Astrocyte (in vitro differentiated cells and primary cell): ENCODE measurements around the gene MTURN. TPM values are rescaled to one million over a fixed set of nuclear protein-coding genes. Genes with fewer than 3 reads are reported as not detected.

Experiments used
- DNase-seq: peaks from one replicate; pipeline ENCODE4 v3.0.0-alpha.2; 2010; ENCODE audit warnings: low read depth
- FAIRE-seq: peaks from 2 replicates; lab custom pipeline; 2011; peaks lifted over from hg19 to GRCh38; lab: Jason Lieb, UNC
- H2AFZ ChIP-seq: 2 replicates; pipeline ENCODE4 v1.6.0; 2012; ENCODE audit warnings: low read depth, low read length, inconsistent platforms
- H3K27ac ChIP-seq: 2 replicates; pipeline ENCODE4 v1.5.1; 2011; ENCODE audit warnings: low read depth, low read length, inconsistent platforms
- H3K27me3 ChIP-seq: 2 replicates; pipeline ENCODE4 v1.6.0; 2011; ENCODE audit warnings: low read length, inconsistent platforms; ENCODE audit not compliant: insufficient read depth
- H3K36me3 ChIP-seq: 2 replicates; pipeline ENCODE4 v1.5.1; 2011; ENCODE audit warnings: low read length, inconsistent platforms; ENCODE audit not compliant: insufficient read depth
- H3K4me1 ChIP-seq: 2 replicates; pipeline ENCODE4 v1.5.1; 2011; ENCODE audit warnings: low read length, inconsistent platforms; ENCODE audit not compliant: insufficient read depth
- H3K4me2 ChIP-seq: 2 replicates; pipeline ENCODE4 v1.6.0; 2012; ENCODE audit warnings: low read length, inconsistent platforms
- H3K4me3 ChIP-seq: 2 replicates; pipeline ENCODE4 v1.5.1; 2011; ENCODE audit warnings: low read depth, mild to moderate bottlenecking, low read length, inconsistent platforms; ENCODE audit not compliant: insufficient read depth
- H3K79me2 ChIP-seq: 2 replicates; pipeline ENCODE4 v1.6.0; 2012; ENCODE audit warnings: mild to moderate bottlenecking, low read length, inconsistent platforms; ENCODE audit not compliant: insufficient read depth
- H3K9ac ChIP-seq: 2 replicates; pipeline ENCODE4 v1.6.0; 2012; ENCODE audit warnings: mild to moderate bottlenecking, low read length, inconsistent platforms
- H3K9me3 ChIP-seq: 2 replicates; pipeline ENCODE4 v1.5.1; 2012; ENCODE audit warnings: low read depth, mild to moderate bottlenecking, low read length, inconsistent platforms; ENCODE audit not compliant: insufficient read depth
- H4K20me1 ChIP-seq: 2 replicates; pipeline ENCODE4 v1.6.0; 2012; ENCODE audit warnings: low read length, inconsistent platforms; ENCODE audit not compliant: insufficient read depth
- H3K27ac Mint-ChIP-seq: one replicate; pipeline ENCODE4 v1.8.0; 2021; ENCODE audit warnings: mild to moderate bottlenecking, mixed read lengths; ENCODE audit not compliant: unreplicated experiment
- H3K27me3 Mint-ChIP-seq: one replicate; pipeline ENCODE4 v1.8.0; 2021; ENCODE audit warnings: low read depth, mixed read lengths; ENCODE audit not compliant: unreplicated experiment
- H3K36me3 Mint-ChIP-seq: one replicate; pipeline ENCODE4 v1.8.0; 2021; ENCODE audit warnings: low read depth, mixed read lengths; ENCODE audit not compliant: unreplicated experiment
- H3K4me1 Mint-ChIP-seq: one replicate; pipeline ENCODE4 v1.8.0; 2021; ENCODE audit warnings: low read depth, mixed read lengths; ENCODE audit not compliant: unreplicated experiment
- H3K4me3 Mint-ChIP-seq: one replicate; pipeline ENCODE4 v1.8.0; 2021; ENCODE audit warnings: mild to moderate bottlenecking, moderate library complexity, mixed read lengths; ENCODE audit not compliant: unreplicated experiment
- H3K9me3 Mint-ChIP-seq: one replicate; pipeline ENCODE4 v1.8.0; 2021; ENCODE audit warnings: mild to moderate bottlenecking, mixed read lengths; ENCODE audit not compliant: unreplicated experiment
- CTCF ChIP-seq: IDR thresholded peaks from 2 replicates; pipeline ENCODE4 v1.5.1; 2011; ENCODE audit warnings: low read depth, mild to moderate bottlenecking, inconsistent platforms, low read length, moderate library complexity; ENCODE audit not compliant: insufficient read depth
- EZH2 ChIP-seq: IDR thresholded peaks from 2 replicates; pipeline ENCODE4 v1.6.1; 2012; ENCODE audit warnings: mild to moderate bottlenecking, low read length, inconsistent platforms; ENCODE audit not compliant: insufficient read depth
- total RNA-seq: library from RNA; stranded (reverse); gene quantifications from 2 replicates; pipeline ENCODE4 v1.2.1, GENCODE V29; 2021

The MTURN gene
- total RNA-seq, 1 donor from 2014 or later = 9.3 TPM

- no peaks in the 10 kb centered on the region for H3K9me3 ChIP-seq
- H3K4me1 ChIP-seq = peaks cover 6% of the 10 kb centered on the region
- H3K27ac Mint-ChIP-seq = no peak overlapping the region
- no peaks in the 10 kb centered on the region for H3K27me3 ChIP-seq
- no peaks in the 10 kb centered on the region for H3K36me3 ChIP-seq
- H2AFZ ChIP-seq = no peak overlapping the region
- no peak overlapping the region for H3K27ac ChIP-seq
- H3K4me1 Mint-ChIP-seq = peaks cover 22% of the 10 kb centered on the region
- FAIRE-seq (no peak), DNase-seq (no peak)
- no peaks in the 10 kb centered on the region for H3K27me3 Mint-ChIP-seq
- TF ChIP-seq CTCF (no peak), EZH2 (no peak)
- H3K4me3 Mint-ChIP-seq = no peak overlapping the region
- peaks cover 6% of the 10 kb centered on the region for H3K36me3 Mint-ChIP-seq
- no peaks in the 10 kb centered on the region for H3K79me2 ChIP-seq
- no peaks in the 10 kb centered on the region for H4K20me1 ChIP-seq
- H3K9me3 Mint-ChIP-seq = no peaks in the 10 kb centered on the region
- H3K9ac ChIP-seq = no peak overlapping the region
- no peak overlapping the region for H3K4me2 ChIP-seq
- H3K4me3 ChIP-seq = no peak overlapping the region
Measured at GRCh38 chr7:30088362-30088761, 46.4 kb upstream of the MTURN start.

GRCh38 chr7:30090111-30090510 lies 44.7 kb upstream of the MTURN start:
- Mint-ChIP-seq H3K4me3 (no peak overlapping the region), H3K36me3 (peaks cover 9% of the 10 kb centered on the region), H3K9me3 (no peaks in the 10 kb centered on the region), H3K4me1 (peaks cover 26% of the 10 kb centered on the region), H3K27ac (no peak overlapping the region), H3K27me3 (no peaks in the 10 kb centered on the region)
- Histone ChIP-seq H3K4me1 (peaks cover 6% of the 10 kb centered on the region), H2AFZ (no peak overlapping the region), H3K36me3 (no peaks in the 10 kb centered on the region), H3K4me3 (no peak overlapping the region), H3K27ac (no peak overlapping the region), H3K27me3 (no peaks in the 10 kb centered on the region), H4K20me1 (no peaks in the 10 kb centered on the region), H3K4me2 (no peak overlapping the region), H3K9me3 (no peaks in the 10 kb centered on the region), H3K79me2 (no peaks in the 10 kb centered on the region), H3K9ac (no peak overlapping the region)
- FAIRE-seq = no peak
- TF ChIP-seq EZH2 = no peak
- TF ChIP-seq CTCF = no peak
- no peak for DNase-seq

- H3K4me1 ChIP-seq = peaks cover 6% of the 10 kb centered on the region
- H3K27me3 ChIP-seq = no peaks in the 10 kb centered on the region
- FAIRE-seq (peak; percentile 86), DNase-seq (peak; percentile 88)
- no peak overlapping the region for H3K4me3 ChIP-seq
- H4K20me1 ChIP-seq = no peaks in the 10 kb centered on the region
- no peaks in the 10 kb centered on the region for H3K9me3 ChIP-seq
- Mint-ChIP-seq H3K36me3 (peaks cover 8% of the 10 kb centered on the region), H3K27ac (peak overlapping the region; percentile 67), H3K9me3 (peaks cover 2% of the 10 kb centered on the region), H3K27me3 (no peaks in the 10 kb centered on the region), H3K4me3 (no peak overlapping the region), H3K4me1 (peaks cover 26% of the 10 kb centered on the region)
- no peaks in the 10 kb centered on the region for H3K79me2 ChIP-seq
- TF ChIP-seq EZH2 (no peak), CTCF (no peak)
- no peak overlapping the region for H3K9ac ChIP-seq
- no peak overlapping the region for H2AFZ ChIP-seq
- peak overlapping the region; percentile 38 for H3K27ac ChIP-seq
- H3K4me2 ChIP-seq = peak overlapping the region; percentile 53
- no peaks in the 10 kb centered on the region for H3K36me3 ChIP-seq
Measured at GRCh38 chr7:30091491-30091912, 43.3 kb upstream of the MTURN start.
